GM15510 (cell line): ENCODE results near the gene ETFA.

Experiments
- POLR2A ChIP-seq: IDR thresholded peaks from 3 replicates; pipeline ENCODE4 v1.6.1; 2011; ENCODE audit warnings: borderline replicate concordance; ENCODE audit not compliant: insufficient read length; ENCODE audit errors: extremely low read depth

The ETFA gene

GRCh38 chr15:76203346-76204108 is 107.7 kb downstream of the ETFA start:
- TF ChIP-seq POLR2A, result no peak

- TF ChIP-seq POLR2A, result no peak
Observed at GRCh38 chr15:76201536-76202255, 109.6 kb downstream of the ETFA start.

GRCh38 chr15:76200641-76201105 is 110.6 kb downstream of the ETFA start:
- TF ChIP-seq POLR2A, result no peak

GRCh38 chr15:76200083-76200465 is 111.2 kb downstream of the ETFA start:
- no peak for TF ChIP-seq POLR2A

GRCh38 chr15:76199106-76200082 is 111.9 kb downstream of the ETFA start:
- no peak for TF ChIP-seq POLR2A

GRCh38 chr15:76198456-76199105 is 112.7 kb downstream of the ETFA start:
- no peak for TF ChIP-seq POLR2A

- no peak for TF ChIP-seq POLR2A
Observed at GRCh38 chr15:76197703-76198455, 113.4 kb downstream of the ETFA start.

GRCh38 chr15:76196269-76197231 is 114.7 kb downstream of the ETFA start:
- TF ChIP-seq POLR2A, result no peak

- no peak for TF ChIP-seq POLR2A
Observed at GRCh38 chr15:76195506-76196268, 115.6 kb downstream of the ETFA start.

- no peak for TF ChIP-seq POLR2A
Observed at GRCh38 chr15:76193934-76194333, 117.3 kb downstream of the ETFA start.

GRCh38 chr15:76192715-76193114 is 118.6 kb downstream of the ETFA start:
- no peak for TF ChIP-seq POLR2A

GRCh38 chr15:76191539-76192244 is 119.6 kb downstream of the ETFA start:
- TF ChIP-seq POLR2A, result no peak
